ENCODE measurements around the gene IRX3. TPM values are rescaled to one million over a fixed set of nuclear protein-coding genes. Genes with fewer than 3 reads are reported as not detected.
A peak's percentile ranks its signal among the peaks of the same experiment; 100 is the strongest.

The IRX3 gene
- total and polyA plus RNA-seq, 2 of the 8 experiments (the other 6 are each of a cell fraction or from before 2014, with no cell fraction given), result 0.50 to 1.6 TPM

DNA sequence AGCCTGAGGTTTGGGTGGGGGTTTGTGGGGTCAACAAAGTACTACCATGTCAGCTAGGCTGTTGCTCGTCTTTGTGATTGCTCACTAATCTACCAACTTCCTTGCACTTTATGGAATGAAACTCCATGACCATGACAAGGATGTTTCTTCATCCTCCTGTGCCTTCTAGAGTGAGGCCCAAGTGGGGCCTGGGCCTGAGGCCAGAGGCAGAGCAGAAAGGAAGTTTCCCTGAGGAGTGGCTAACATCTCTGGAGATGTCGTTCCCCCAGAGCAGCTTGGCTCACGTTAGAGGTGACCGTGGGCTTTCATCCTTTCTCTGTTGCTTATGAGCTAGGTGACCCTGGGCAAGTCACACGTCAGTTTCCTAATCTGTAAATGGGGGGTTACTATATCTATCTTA lies 41.0 kb upstream of the IRX3 start:
- Histone ChIP-seq H3K27ac (ENCODE audit: low read depth, low read length) (no peak overlapping the region), H3K9ac (replicated peaks in 1 of 4; ENCODE audit: extremely low read depth in 1 of 4, low read depth in 3 of 4, low read length in 3 of 4) (no peak overlapping the region), H3K9me3 (ENCODE audit: insufficient read depth in 2 of 2, low read depth in 1 of 2, low read length in 1 of 2) (no peaks in the 10 kb centered on the region), H4K8ac (ENCODE audit: extremely low read depth, insufficient read depth, low read length) (no peak overlapping the region; the same call in 1 of the 2 replicates), H3K79me2 (ENCODE audit: control insufficient read depth in 1 of 2, insufficient read depth in 2 of 2, low read length in 2 of 2) (no peaks in the 10 kb centered on the region), H3K4me3 (ENCODE audit: extremely low read depth in 1 of 4, insufficient read depth in 2 of 4, low read depth in 3 of 4, low read length in 4 of 4) (no peak overlapping the region), H2AFZ (ENCODE audit: low read length) (no peak overlapping the region), H3K14ac (ENCODE audit: insufficient read length) (no peak overlapping the region), H3K4me2 (ENCODE audit: insufficient read depth in 1 of 2, low read depth in 2 of 2, low read length in 2 of 2) (no peak overlapping the region), H3K27me3 (replicated peaks in 1 of 4; ENCODE audit: control insufficient read depth in 3 of 4, extremely low read depth in 1 of 4, insufficient read depth in 3 of 4, low read length in 3 of 4) (peaks cover 0 to 13% (median 5%) of the 10 kb centered on the region in 4 experiments; a peak in 3 of 7 replicates), H3K23ac (ENCODE audit: insufficient read length) (no peak overlapping the region), H2BK20ac (ENCODE audit: low read length) (0 out of 2 replicates have a peak overlapping the region, but pooled peaks have one; percentile 82), H4K20me1 (replicated peaks in 1 of 2; ENCODE audit: control insufficient read depth in 1 of 2, insufficient read depth in 2 of 2, low read length in 2 of 2) (no peaks in the 10 kb centered on the region), H4K91ac (replicated peaks; ENCODE audit: insufficient read length, low read length) (peak overlapping the region; percentile 61), H3K4me1 (replicated peaks in 1 of 4; ENCODE audit: control insufficient read depth in 3 of 4, insufficient read depth in 4 of 4, low read length in 3 of 4) (peaks cover 10 to 19% (median 18%) of the 10 kb centered on the region in 4 experiments), H2AK5ac (ENCODE audit: low read depth, low read length) (no peak overlapping the region), H4K5ac (ENCODE audit: insufficient read length, low read depth, low read length) (no peak overlapping the region), H3K23me2 (ENCODE audit: low read depth, low read length) (no peaks in the 10 kb centered on the region), H2BK5ac (ENCODE audit: low read depth, low read length) (no peak overlapping the region), H3K18ac (ENCODE audit: extremely low read depth, low read length) (no peak overlapping the region), H2BK120ac (replicated peaks; ENCODE audit: low read depth, low read length) (no peak overlapping the region), H3K36me3 (ENCODE audit: control insufficient read depth in 2 of 4, insufficient read depth in 4 of 4, low read length in 3 of 4) (no peaks in the 10 kb centered on the region), H2BK15ac (ENCODE audit: low read length) (0 out of 2 replicates have a peak overlapping the region, but pooled peaks have one; percentile 93), H3K79me1 (ENCODE audit: low read depth, low read length) (no peaks in the 10 kb centered on the region), H3K56ac (replicated peaks; ENCODE audit: insufficient read length, low read depth, low read length) (no peak overlapping the region), H3K4ac (replicated peaks; ENCODE audit: insufficient read length, low read depth, low read length) (peak overlapping the region; percentile 13), H2BK12ac (ENCODE audit: low read depth, low read length) (0 out of 2 replicates have a peak overlapping the region, but pooled peaks have one; percentile 71)
- POLR2A ChIA-PET (ENCODE audit: partially characterized antibody), result no interaction called here
- FAIRE-seq, result no peak
- TF ChIP-seq SUZ12 (IDR thresholded peaks at IDR 0.05; ENCODE audit: low read length) (no peak), BRCA1 (IDR thresholded peaks at IDR 0.05; ENCODE audit: low read depth, low read length) (no peak), RBBP5 (IDR thresholded peaks at IDR 0.05; ENCODE audit: borderline replicate concordance, low read depth, low read length) (no peak), CTBP2 (IDR thresholded peaks at IDR 0.05; ENCODE audit: borderline replicate concordance, insufficient read depth, insufficient read length, low read length) (no peak), SRF (IDR thresholded peaks at IDR 0.05; ENCODE audit: low read depth, low read length) (no peak), CREB1 (IDR thresholded peaks at IDR 0.05) (no peak), SIN3A (conservative IDR thresholded peaks at IDR 0.05 in 1 of 2, IDR thresholded peaks at IDR 0.05 in 1 of 2; ENCODE audit: low read depth in 1 of 2, low read length in 2 of 2) (no peak), CBX8 (IDR thresholded peaks at IDR 0.05; ENCODE audit: borderline replicate concordance, low read depth, low read length) (no peak), GABPA (IDR thresholded peaks at IDR 0.05; ENCODE audit: borderline replicate concordance, insufficient read depth, low read length) (no peak), PHF8 (conservative IDR thresholded peaks at IDR 0.05; ENCODE audit: low read depth, low read length) (no peak), POLR2A (IDR thresholded peaks at IDR 0.05; ENCODE audit: control extremely low read depth in 1 of 2, low read depth in 2 of 2, low read length in 2 of 2) (no peak), BCL11A (IDR thresholded peaks at IDR 0.05; ENCODE audit: low read depth in 2 of 2, low read length in 2 of 2) (no peak)
- CTCF ChIA-PET (ENCODE audit: partially characterized antibody), result interaction anchor here (0.5 kb wide), 1 partner anchor 157 kb away, joined by 3 read pairs; no protein-coding TSS in a partner anchor
- DNase-seq (ENCODE audit: low read depth in 1 of 2, low spot score in 2 of 2), result no peak
- 82% methylated on average over 5 of the region's 5 CpGs; no CpG with 5 or more reads in 1 of the 2 experiments for WGBS, 2 experiments (ENCODE audit: extremely low coverage in 1 of 2, insufficient coverage in 1 of 2, insufficient read length in 1 of 2, insufficient replicate concordance in 2 of 2, low coverage in 1 of 2, low lambda C conversion rate in 2 of 2, missing lambda C conversion rate in 1 of 2)

Measured in H1 (cell line).